ELF-1 (cell line): ENCODE results near the gene RPL28.

Experiments used
- DNase-seq: peaks from one replicate; pipeline ENCODE4 v3.0.0-alpha.2; 2016; ENCODE audit warnings: low read depth, low spot score

The RPL28 gene

DNA sequence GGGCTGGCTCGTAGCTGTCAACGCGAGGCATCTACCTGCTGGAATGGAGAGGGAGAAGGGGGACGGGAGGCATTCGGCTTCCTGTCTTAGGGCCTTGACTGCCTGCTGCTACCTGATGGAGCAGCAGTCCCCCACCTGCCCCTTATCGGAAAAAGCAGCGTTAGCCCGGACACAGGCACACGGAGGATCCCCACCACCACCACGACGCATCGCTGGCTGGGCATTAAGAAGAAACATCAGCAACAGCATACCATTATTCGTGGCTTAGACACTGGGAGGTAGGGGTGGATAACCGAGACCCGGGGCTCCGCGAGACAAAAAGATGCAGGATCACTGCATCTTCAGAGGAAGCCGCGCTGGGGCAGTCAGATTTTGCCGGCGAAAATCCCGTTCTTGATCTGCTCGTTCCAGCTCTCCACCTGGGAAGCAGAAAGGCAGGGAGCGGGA lies 32.4 kb upstream of the RPL28 start:
- DNase-seq: no peak

GRCh38 chr19:55353803-55354697 lies 31.7 kb upstream of the RPL28 start:
- DNase-seq: peak; percentile 89

DNA sequence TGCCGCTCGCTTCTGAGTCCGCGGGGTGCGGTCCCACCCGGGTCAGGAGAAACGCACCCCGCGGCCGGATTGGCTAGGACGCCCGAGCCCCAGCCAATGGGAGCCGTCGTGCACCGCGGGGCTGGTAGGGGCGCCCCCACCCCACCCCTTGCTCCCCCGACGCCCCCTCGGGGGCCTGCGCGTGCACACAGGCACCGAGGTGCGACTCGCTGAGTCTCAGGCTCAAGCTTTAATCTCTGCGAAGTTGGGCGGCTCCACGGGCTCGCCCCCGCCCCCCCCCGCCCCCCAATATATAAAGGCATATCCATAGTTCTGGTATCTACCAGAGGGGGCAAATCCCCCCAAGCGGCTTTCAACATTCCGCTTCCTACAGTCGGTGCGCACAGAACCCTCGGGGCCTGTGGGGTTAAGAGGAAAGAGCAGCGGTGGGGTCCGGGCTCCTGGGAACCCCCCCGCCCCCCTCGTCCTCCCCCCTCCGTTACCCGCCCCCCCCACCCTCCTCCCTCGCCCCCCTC lies 31.0 kb upstream of the RPL28 start, which contains the start of gene COX6B2:
TSS of gene COX6B2 (minus strand) at position 22 of the 515 bp plus-strand sequence. CDS start 198 bp downstream, outside the sequence.
- no peak for DNase-seq

- peak; percentile 73 for DNase-seq
Observed at GRCh38 chr19:55355213-55355821, 30.4 kb upstream of the RPL28 start.

GRCh38 chr19:55358493-55358892 lies 27.2 kb upstream of the RPL28 start:
- no peak for DNase-seq

GRCh38 chr19:55358943-55359908 lies 26.5 kb upstream of the RPL28 start:
- DNase-seq: no peak

DNA sequence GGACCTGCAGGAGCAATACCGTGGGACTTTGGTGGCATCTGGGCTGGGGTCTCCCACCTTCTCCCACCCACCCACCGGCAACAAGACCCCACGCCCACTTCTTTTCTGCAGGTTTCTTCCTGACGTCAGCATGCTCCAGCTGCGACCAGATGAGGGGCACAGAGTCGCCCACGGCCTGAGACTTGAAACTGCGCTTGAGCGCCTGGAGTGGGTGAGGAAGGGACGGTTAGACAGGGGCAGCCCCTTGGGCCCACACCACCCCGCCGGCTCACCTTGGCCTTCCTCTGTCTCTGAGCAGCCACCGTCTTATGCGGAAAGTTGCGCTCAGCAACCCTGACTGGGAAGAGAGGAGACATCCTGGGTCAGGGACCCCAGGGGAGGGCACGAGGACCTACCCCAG lies 24.8 kb upstream of the RPL28 start:
- no peak for DNase-seq

GRCh38 chr19:55362174-55362989 lies 23.4 kb upstream of the RPL28 start:
- DNase-seq: no peak

DNA sequence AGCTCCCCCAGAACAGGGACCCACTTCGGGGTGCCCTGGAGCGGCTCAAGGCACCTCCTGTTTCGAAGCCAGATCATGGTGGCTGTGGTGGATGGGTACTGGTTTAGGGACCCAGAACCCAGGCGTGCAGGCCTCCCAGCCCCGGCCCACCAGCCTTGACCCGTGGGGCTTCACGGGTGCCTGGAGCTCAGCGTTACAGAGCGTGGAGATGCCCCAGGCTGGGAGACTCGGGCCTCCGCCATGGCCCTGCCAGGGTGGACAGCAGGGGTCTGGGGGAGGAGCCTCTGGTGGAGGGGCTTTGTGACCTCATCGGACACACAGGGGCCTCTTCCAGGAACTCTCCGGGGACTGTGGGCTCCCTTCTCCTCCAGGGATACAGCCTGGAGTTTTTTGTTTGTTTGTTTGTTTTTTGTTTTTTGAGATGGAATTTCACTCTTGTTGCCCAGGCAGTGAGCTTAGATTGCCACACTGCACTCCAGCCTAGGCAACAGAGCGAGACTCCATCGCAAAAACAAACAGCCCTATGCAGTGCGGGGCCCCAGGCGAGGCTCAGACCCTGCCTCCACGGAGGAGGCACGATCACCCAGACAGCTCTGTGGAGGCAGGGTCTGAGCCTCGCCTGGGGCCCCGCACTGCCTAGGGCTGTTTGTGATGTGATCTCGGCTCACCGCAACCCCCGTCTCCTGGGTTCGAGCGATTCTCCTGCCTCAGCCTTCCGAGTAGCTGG lies 22.6 kb upstream of the RPL28 start, which contains the start of gene GARIN5B:
TSS of gene GARIN5B (minus strand) at position 271 of the 727 bp plus-strand sequence. CDS start at position 77, 194 bp downstream.
- peak; percentile 50 for DNase-seq

- DNase-seq: no peak
Observed at GRCh38 chr19:55365245-55365644, 20.5 kb upstream of the RPL28 start.

DNA sequence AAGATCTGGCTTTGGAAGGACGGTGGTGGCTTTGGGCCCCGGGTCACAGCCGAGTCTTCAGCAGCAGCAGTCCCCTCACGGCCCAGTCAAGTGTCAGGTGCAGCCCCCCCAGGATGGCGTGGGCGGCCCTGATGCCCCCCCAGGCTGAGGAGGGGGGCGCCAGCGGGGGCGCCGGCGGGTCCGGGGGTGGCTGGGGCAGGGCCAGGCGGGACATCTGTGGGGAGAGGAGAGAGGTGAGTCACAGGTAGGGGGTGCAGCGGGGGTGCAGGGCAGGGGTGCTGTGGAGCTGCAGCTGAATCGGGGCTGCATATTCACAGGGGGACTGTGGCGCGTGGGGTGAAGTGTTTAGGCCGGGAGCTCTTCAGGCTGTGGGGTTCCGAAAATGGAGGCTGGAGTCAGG lies 19.8 kb upstream of the RPL28 start:
- no peak for DNase-seq

- DNase-seq: no peak
Observed at GRCh38 chr19:55366790-55367189, 18.9 kb upstream of the RPL28 start.

DNA sequence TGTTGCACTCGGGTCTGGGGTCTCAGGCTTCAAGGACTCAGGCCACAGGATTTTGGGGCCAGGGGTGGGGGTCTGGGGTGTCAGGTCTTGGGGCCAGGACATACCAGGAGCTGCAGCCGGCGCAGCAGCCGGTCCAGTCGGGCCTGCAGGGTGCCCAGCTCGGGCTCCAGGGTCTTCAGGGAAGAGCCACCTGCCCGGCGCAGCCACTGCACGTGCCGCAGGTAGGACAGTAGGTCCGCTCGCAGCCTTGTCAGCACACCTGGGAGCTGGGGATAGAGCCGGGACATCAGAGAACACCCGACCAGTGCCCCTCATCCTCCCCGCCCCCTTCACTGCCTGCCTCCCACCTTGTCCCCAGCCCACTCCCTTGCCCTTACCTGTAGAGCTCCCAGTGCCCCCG lies 17.6 kb upstream of the RPL28 start:
- DNase-seq: no peak

DNA sequence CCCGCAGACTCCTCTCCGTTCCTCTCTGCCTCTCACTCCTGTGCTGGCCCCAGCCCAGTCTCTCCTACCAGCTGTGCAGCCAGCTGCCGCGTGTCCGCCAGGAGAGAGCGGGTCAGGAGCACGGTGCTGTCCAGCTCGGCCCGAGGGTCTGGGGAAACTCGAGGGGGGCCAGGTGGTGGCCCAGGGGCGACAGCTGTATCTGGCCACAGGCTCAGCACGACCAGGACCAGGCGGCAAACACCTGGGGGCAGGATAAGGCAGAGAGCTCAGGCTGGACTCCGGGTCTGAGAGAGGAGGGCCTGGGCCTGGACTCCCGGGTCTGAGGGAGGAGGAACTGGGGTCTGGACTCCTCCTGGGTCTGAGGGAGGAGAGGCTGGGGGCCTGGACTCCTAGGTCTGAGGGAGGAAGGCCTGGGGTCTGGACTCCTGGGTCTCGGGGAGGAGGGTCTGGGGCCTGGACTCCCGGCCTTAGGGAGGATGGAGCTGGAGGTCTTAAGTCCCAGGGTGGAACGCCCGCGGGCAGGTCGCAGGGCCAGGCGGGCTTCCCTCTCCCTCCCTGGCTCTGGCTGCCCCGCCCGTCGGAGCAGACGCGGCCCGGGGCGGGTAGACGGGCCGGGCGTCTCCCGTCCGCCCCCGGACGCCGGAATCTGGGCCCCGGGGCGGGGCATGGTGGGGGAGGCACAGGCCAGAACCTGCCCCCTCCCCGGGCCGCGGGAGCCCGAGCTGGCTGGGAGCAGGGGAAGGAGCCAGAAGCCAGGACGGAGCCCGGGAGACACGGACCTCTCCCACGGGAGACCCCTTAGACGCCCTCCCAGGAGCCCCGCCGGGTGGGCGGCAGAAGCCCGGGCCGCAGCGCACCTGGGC lies 16.8 kb upstream of the RPL28 start:
- peak; percentile 79 for DNase-seq

- DNase-seq: peak; percentile 85
Observed at GRCh38 chr19:55369653-55370304, 16.0 kb upstream of the RPL28 start.

DNA sequence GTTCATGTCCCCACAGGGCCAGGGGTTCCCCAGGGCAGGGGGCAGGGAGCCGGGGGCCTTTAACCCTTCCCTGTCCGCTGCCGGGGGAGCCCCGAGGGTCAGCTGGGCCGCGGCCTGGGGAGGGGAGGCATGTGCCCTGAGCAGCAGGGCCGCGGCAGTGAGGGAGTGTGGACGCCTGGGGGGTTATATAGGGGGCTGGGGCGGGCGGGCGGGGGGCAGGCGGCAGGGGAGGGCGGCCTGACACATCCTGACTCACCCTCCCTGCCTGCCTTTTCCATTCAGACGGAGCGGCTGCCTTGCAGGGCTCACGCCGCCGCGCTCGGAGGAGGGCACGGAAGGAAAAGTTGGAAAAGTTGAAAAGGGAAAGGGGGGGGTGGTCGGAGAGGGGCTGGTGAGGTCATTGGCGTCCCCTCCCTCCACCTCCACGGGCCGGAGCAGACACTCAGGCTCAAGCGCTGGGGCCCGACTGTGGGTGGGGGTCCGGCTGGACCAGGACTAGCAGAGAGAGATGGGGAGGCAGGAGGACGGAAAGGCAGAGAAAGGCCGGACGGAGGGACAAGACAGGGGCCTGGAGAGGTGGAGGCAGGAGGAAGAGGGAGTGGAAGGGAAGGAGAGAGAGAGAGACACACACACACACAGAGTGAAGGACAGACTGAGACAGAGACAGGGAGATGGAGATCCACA lies 15.3 kb upstream of the RPL28 start, which contains the start of gene IL11:
TSS of gene IL11 (minus strand) at position 159 of the 684 bp plus-strand sequence. CDS start at position 6, 153 bp downstream.
- DNase-seq: no peak

GRCh38 chr19:55372316-55373081 lies 13.2 kb upstream of the RPL28 start:
- no peak for DNase-seq
